Measurements from ENCODE around the gene MTOR. TPM values are rescaled to one million over a fixed set of nuclear protein-coding genes. Genes with fewer than 3 reads are reported as not detected.
"Not testable (repeated sequence)": the region's sequence is repeated elsewhere in the genome, so short reads cannot be mapped to it uniquely, and the experiment has no call there.

The MTOR gene
- total and polyA plus RNA-seq, 5 experiments from 2014 or later, result 3.5 to 45.9 (median 7.2) TPM

GRCh38 chr1:11100806-11101205, 161.5 kb downstream of the MTOR start:
- POLR2A ChIA-PET, result interaction anchor here (0.7 kb wide), 1 partner anchor 1731 kb away, joined by 5 read pairs; no protein-coding TSS in a partner anchor
- H3K4me1 Mint-ChIP-seq, result peaks cover 9 to 20% (median 15%) of the 10 kb centered on the region in 4 donors
- DNase-seq, H3K27me3 Mint-ChIP-seq, H3K9me3 Mint-ChIP-seq, ATAC-seq: not testable (repeated sequence)
- peaks cover 0 to 22% (median 0%) of the 10 kb centered on the region in 3 donors for H3K36me3 Mint-ChIP-seq
- peak overlapping the region in 1 of 10 donors; percentile 52 for H3K27ac Mint-ChIP-seq
- peak overlapping the region in 3 of 10 donors; percentile 32 to 89 (median 48) for H3K4me3 Mint-ChIP-seq

- H3K36me3 Mint-ChIP-seq, result peaks cover 0 to 29% (median 2%) of the 10 kb centered on the region in 3 donors
- DNase-seq (no peak), ATAC-seq (no peak)
- H3K4me3 Mint-ChIP-seq, result peak overlapping the region; percentile 89 to 98 (median 95)
- no peaks in the 10 kb centered on the region for H3K27me3 Mint-ChIP-seq
- peak overlapping the region; percentile 90 to 98 (median 96) for H3K27ac Mint-ChIP-seq
- POLR2A ChIA-PET, result interaction anchor here (1.0 to 2.6 kb wide), 9 partner anchors 13 to 706 kb away, joined by 3 to 13 read pairs (median 5); partner anchors contain the start of genes CLCN6, MTOR, SRM and TARDBP
- peaks cover 9 to 23% (median 15%) of the 10 kb centered on the region in 4 donors for H3K4me1 Mint-ChIP-seq
- H3K9me3 Mint-ChIP-seq, result no peaks in the 10 kb centered on the region
Measured at GRCh38 chr1:11100149-11100493, 162.2 kb downstream of the MTOR start.

- Mint-ChIP-seq H3K27ac (peak within 1 kb of the TSS; percentile 90 to 98 (median 96)), H3K9me3 (no peaks in the 10 kb centered on the region), H3K4me3 (peak within 1 kb of the TSS; percentile 89 to 98 (median 95)), H3K27me3 (no peaks in the 10 kb centered on the region), H3K4me1 (peaks cover 9 to 23% (median 15%) of the 10 kb centered on the region in 4 donors), H3K36me3 (peaks cover 0 to 32% (median 2%) of the 10 kb centered on the region in 3 donors)
- ATAC-seq (peak; percentile 97 to 98), DNase-seq (peak; percentile 90 to 97 (median 94))
- POLR2A ChIA-PET, result interaction anchor here (0.6 to 2.6 kb wide), 12 partner anchors 14 to 707 kb away, joined by 3 to 13 read pairs (median 4); partner anchors contain the start of genes CLCN6, MTOR, SRM and TARDBP
Measured at GRCh38 chr1:11099310-11100148, 162.8 kb downstream of the MTOR start, which contains the start of gene EXOSC10. Gene EXOSC10, minus strand, starts transcription at chr1:11099869. Its CDS starts 38 bp downstream, at chr1:11099831.

- H3K27me3 Mint-ChIP-seq, result no peaks in the 10 kb centered on the region
- H3K9me3 Mint-ChIP-seq, result no peaks in the 10 kb centered on the region
- peaks cover 9 to 23% (median 15%) of the 10 kb centered on the region in 4 donors for H3K4me1 Mint-ChIP-seq
- POLR2A ChIA-PET, result interaction anchor here (0.8 to 2.6 kb wide), 8 partner anchors 14 to 86 kb away, joined by 3 to 13 read pairs (median 6); partner anchors contain the start of genes SRM and TARDBP
- H3K36me3 Mint-ChIP-seq, result peaks cover 0 to 32% (median 2%) of the 10 kb centered on the region in 3 donors
- H3K4me3 Mint-ChIP-seq, result peak overlapping the region; percentile 89 to 98 (median 95)
- no peak for DNase-seq
- no peak for ATAC-seq
- peak overlapping the region; percentile 74 to 96 (median 91) for H3K27ac Mint-ChIP-seq
Measured at GRCh38 chr1:11098931-11099309, 163.4 kb downstream of the MTOR start.

GRCh38 chr1:11083784-11084183, 178.6 kb downstream of the MTOR start:
- H3K9me3 Mint-ChIP-seq, DNase-seq, H3K27me3 Mint-ChIP-seq, ATAC-seq, POLR2A ChIA-PET, H3K4me3 Mint-ChIP-seq, H3K27ac Mint-ChIP-seq, H3K4me1 Mint-ChIP-seq: not testable (repeated sequence)
- H3K36me3 Mint-ChIP-seq, result peaks cover 3 to 85% (median 21%) of the 10 kb centered on the region in 3 donors

GRCh38 chr1:11080931-11081330, 181.4 kb downstream of the MTOR start:
- H3K9me3 Mint-ChIP-seq, result no peaks in the 10 kb centered on the region
- H3K4me1 Mint-ChIP-seq, result no peaks in the 10 kb centered on the region
- POLR2A ChIA-PET, result interaction anchor here (1.0 kb wide), 1 partner anchor 17 kb away, joined by 6 read pairs; no protein-coding TSS in a partner anchor
- H3K36me3 Mint-ChIP-seq, result peaks cover 0 to 82% (median 28%) of the 10 kb centered on the region in 3 donors
- H3K27ac Mint-ChIP-seq, result no peak overlapping the region
- H3K27me3 Mint-ChIP-seq, result no peaks in the 10 kb centered on the region
- DNase-seq (no peak), ATAC-seq (no peak)
- no peak overlapping the region for H3K4me3 Mint-ChIP-seq

- H3K36me3 Mint-ChIP-seq, result peaks cover 0 to 87% (median 28%) of the 10 kb centered on the region in 3 donors
- no peak overlapping the region for H3K4me3 Mint-ChIP-seq
- H3K4me1 Mint-ChIP-seq, result no peaks in the 10 kb centered on the region
- H3K27me3 Mint-ChIP-seq, result no peaks in the 10 kb centered on the region
- DNase-seq (no peak), ATAC-seq (no peak)
- POLR2A ChIA-PET, result no interaction called here
- no peaks in the 10 kb centered on the region for H3K9me3 Mint-ChIP-seq
- peak overlapping the region in 2 of 10 donors; percentile 3 to 80 for H3K27ac Mint-ChIP-seq
Measured at GRCh38 chr1:11078631-11079030, 183.7 kb downstream of the MTOR start.

GRCh38 chr1:11073398-11073797, 189.0 kb downstream of the MTOR start:
- not testable (repeated sequence) for ATAC-seq, H3K27ac Mint-ChIP-seq, H3K9me3 Mint-ChIP-seq, H3K27me3 Mint-ChIP-seq, H3K4me3 Mint-ChIP-seq, H3K4me1 Mint-ChIP-seq
- H3K36me3 Mint-ChIP-seq, result peaks cover 0 to 84% (median 24%) of the 10 kb centered on the region in 3 donors
- POLR2A ChIA-PET, result interaction anchor here (0.7 to 0.9 kb wide), 2 partner anchors 12 to 31 kb away, joined by 3 to 5 read pairs; no protein-coding TSS in a partner anchor
- DNase-seq, result peak in 1 of 10 donors; percentile 9

GRCh38 chr1:11072216-11072917, 190.0 kb downstream of the MTOR start:
- Mint-ChIP-seq H3K27ac (peak overlapping the region in 5 of 10 donors; percentile 24 to 66 (median 52)), H3K27me3 (no peaks in the 10 kb centered on the region), H3K4me3 (no peak overlapping the region), H3K9me3 (no peaks in the 10 kb centered on the region), H3K36me3 (peaks cover 0 to 86% (median 21%) of the 10 kb centered on the region in 3 donors), H3K4me1 (peaks cover 0 to 9% (median 5%) of the 10 kb centered on the region in 4 donors)
- DNase-seq, result no peak
- ATAC-seq, result no peak
- POLR2A ChIA-PET, result interaction anchor here (0.9 kb wide), 1 partner anchor 11 kb away, joined by 3 read pairs; no protein-coding TSS in a partner anchor

- Mint-ChIP-seq H3K4me3 (no peak overlapping the region), H3K36me3 (peaks cover 0 to 82% (median 19%) of the 10 kb centered on the region in 3 donors)
- POLR2A ChIA-PET, result no interaction called here
Measured at GRCh38 chr1:11071463-11072215, 190.7 kb downstream of the MTOR start.

GRCh38 chr1:11070876-11071275, 191.5 kb downstream of the MTOR start:
- DNase-seq (no peak), ATAC-seq (no peak)
- POLR2A ChIA-PET, result interaction anchor here (0.7 to 1.4 kb wide), 2 partner anchors 28 to 767 kb away, joined by 3 to 4 read pairs; partner anchors contain the start of gene EXOSC10
- Mint-ChIP-seq H3K4me1 (peaks cover 0 to 9% (median 5%) of the 10 kb centered on the region in 4 donors), H3K4me3 (no peak overlapping the region), H3K36me3 (peaks cover 0 to 82% (median 20%) of the 10 kb centered on the region in 3 donors), H3K9me3 (no peaks in the 10 kb centered on the region), H3K27me3 (no peaks in the 10 kb centered on the region), H3K27ac (peak overlapping the region in 4 of 10 donors; percentile 35 to 82 (median 64))

More at GRCh38 chr1:11071463-11072215, 190.7 kb downstream of the MTOR start:
- H3K9me3 Mint-ChIP-seq, result no peaks in the 10 kb centered on the region
- ATAC-seq, result no peak
- no peaks in the 10 kb centered on the region for H3K27me3 Mint-ChIP-seq
- peaks cover 0 to 9% (median 5%) of the 10 kb centered on the region in 4 donors for H3K4me1 Mint-ChIP-seq
- peak overlapping the region in 8 of 10 donors; percentile 35 to 82 (median 70) for H3K27ac Mint-ChIP-seq
- DNase-seq, result no peak

Measured in naive thymus-derived CD8-positive, alpha-beta T cell (primary cell).